Occipital lobe (tissue), 2 donors: ENCODE data around the gene KLHL18. TPM values are rescaled to one million over a fixed set of nuclear protein-coding genes. Genes with fewer than 3 reads are reported as not detected.
"Not testable (repeated sequence)": the region's sequence is repeated elsewhere in the genome, so short reads cannot be mapped to it uniquely, and the experiment has no call there.

ENCODE experiments used
- DNase-seq: peaks from one replicate; lab custom pipeline; 2025; lab: John Stamatoyannopoulos, UW
- total RNA-seq: library from RNA; depleted of rRNA; stranded (reverse); fragments of >200 nt; gene quantifications from one replicate; pipeline ENCODE4 v1.2.3, GENCODE V29; 2014

KLHL18 gene
- total RNA-seq, 1 donor from 2014 or later, result 26.5 TPM

DNA sequence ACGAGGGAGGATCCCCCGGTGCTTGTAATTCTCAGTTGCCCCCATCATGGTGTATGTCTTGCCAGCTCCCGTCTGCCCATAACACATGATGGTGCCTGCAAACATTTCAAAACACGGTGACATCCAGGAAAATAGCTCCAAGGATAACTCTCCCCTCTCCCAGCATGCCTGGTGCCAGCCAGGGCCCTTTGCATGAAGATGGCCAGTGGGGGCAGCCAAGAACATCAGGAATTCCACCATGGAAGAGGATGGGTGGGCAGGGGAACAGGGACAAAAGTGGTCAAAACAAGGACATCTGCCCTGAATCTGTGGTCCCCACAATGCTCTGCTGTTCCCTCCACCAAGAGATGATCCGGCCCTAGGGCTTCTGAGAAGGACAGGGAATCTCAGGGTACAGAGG, 9.2 kb upstream of the KLHL18 start:
- DNase-seq, result no peak

DNA sequence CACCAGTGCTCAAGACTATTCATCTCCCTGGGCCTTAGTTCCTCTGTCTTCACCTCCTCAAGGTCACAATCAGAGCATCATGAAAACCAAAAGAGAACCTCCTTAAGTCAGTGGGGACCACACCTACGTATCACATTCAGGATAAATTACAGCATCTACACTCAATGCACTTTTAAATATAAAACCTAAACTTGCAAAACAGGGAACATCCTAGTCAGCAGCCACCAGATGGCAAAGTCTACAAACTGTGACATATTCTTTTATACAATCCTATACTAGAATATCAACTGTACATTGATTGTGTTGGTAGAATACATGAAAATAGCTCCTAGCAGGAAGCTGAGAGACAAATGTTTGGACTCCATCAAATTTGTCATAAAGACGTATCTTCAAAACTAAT, 8.1 kb upstream of the KLHL18 start:
- DNase-seq, result no peak

DNA sequence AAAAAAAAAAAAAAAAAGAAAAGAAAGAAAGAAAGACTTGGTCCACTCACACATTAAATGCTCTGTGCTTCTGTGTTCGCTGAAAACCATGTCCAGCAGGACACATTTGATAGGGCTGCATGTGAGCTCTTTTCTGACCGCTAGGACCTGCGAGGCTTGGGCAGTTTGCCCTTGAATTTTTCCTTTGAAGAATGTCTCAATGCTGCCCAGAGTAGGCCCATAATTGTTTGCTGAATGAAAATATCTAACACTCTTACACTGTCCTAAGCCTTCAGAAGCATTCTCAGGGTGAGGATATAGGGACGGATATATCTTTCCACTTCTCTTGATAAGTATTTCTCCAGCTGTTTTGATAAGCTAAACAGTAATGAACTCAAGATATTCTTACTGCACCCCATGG, 6.2 kb upstream of the KLHL18 start:
- no peak for DNase-seq

DNA sequence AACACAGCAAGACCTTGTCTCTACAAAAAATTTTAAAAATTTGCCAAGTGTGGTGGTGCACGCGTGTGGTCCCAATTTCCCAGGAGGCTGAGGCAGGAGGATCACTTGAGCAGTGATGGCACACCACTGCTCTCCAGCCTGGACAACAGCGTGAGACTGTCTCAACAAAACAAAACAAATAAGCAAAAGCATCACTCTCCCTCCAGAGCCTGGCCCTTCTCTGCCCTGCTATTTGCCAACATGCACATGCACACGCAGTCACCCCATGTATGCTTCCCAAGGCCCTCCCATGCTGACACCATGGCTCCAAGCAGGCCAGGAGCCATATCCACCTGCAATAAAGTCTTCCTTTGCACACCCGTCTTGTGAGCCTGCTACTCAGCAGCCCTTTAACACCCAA, 2.2 kb upstream of the KLHL18 start:
- DNase-seq, result no peak

DNA sequence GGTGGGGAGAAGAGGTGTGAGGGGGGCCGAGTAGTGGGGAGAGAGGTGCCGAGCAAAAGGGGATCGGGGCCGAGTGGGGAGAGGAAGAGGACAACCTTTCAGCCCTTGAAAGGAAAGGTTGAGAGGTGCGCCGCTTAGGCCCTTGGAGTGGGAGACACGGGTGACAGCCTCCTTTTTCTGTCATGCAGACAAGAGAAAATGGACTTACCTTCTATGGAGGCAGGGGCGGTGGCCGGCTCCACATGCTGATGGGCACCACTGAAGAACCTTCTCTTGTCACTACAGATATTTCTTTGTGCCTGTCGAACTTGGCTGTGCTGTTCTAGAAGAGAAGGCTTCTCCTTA, 421 bp downstream of the KLHL18 start:
- DNase-seq, result no peak

DNA sequence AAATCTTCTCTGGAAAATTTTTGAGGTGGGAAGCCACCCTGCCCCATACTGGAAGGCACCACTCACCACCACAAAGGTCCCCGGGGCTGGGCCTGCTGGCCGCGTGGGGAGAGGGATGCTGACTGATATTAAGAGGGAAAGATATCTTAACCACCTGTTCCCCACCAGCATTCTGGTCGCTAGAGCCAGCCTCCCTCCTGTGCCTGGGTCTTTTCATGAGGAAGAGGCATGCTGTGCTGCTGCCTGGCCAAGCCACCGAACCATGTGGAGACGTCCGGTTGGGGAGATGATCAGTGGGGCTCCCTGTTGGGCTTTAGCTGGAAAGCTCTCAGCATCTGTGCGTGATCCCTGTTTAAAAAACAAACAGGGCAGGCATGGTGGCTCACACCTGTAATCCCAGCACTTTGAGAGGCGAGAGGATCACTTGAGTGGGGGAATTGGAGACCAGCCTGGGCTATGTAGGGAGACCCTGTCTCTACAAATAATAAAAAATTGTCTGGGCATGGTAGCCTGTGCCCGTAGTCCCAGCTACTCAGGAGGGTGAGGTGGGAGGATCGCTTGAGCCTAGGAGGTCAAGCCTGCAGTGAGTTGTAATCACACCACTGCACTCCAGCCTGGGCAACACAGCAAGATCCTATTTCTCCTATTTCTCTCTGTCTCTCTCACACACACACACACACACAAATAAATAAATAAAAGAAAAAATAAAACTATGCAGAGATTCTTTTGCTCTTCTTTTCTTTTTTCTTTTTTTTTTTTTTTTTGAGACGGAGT, 1.0 kb downstream of the KLHL18 start:
- no peak for DNase-seq

DNA sequence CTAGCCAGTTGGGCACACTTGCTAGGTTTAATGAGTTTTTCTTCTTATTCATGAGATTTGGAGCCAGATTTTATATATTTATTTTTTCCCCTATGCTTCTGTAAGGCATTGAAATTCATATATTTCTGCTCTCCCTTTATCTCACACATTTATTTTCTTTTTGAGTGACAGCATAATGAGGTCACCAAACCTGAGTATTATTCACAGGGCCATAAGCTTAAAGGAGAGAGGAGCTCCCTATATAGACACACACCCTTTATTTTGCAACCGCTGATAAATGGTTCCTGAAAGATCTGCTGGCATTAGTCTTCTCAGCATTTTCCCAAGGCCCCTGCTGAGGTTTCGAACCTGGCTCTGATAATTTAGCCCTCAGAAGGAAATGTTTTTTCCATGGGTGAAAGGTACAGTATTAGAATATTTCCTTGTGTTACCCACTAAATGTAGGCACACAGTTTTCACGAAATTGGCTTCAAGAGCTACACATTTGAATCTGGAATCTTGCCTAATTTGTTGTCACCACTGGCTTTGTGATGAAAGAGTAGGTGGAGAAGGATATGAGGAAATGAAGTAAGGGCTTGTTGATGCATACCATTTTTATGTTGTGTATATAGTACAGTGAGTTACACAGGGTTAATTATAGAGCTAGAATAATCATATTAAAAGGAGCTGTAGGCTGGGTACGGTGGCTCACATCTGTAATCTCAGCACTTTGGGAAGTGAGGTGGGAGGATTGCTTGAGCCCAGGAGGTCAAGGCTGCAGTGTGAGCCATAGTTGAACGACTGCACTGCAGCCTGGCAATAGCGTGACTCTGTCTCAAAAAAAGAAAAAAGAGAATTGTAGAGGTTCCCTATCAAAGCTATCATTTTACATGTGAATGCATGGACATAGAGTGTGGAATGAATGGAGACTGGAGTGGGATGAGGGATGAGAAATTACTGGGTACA, 6.5 kb downstream of the KLHL18 start:
- DNase-seq, result no peak

DNA sequence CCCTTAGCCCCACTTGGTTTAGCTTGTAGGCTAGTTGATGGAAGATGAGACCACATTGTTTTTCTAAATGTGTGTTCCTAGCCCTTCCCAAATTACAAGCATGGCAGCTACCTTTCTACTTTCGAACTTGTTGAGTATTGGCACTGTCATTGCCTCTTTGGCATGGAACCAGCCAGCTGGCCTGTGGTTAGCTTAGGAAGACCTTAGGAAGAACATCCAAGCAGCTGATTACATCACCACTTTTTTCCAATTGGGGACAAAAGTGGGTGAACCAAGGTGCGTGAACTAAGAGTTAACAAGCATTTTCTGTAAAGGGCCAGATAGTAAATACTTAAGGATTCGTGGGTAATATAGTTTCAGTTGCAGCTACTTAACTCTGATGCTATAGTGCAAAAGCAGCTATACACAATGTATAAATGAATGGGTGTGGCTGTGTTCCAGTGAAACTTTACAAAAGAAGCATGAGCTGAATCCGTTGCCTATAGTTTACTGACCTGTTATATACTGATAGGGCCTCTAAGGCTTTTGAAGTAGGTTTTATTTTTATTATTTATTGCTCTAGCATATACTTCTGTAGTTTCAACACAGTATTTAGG, 8.5 kb downstream of the KLHL18 start:
- no peak for DNase-seq

DNA sequence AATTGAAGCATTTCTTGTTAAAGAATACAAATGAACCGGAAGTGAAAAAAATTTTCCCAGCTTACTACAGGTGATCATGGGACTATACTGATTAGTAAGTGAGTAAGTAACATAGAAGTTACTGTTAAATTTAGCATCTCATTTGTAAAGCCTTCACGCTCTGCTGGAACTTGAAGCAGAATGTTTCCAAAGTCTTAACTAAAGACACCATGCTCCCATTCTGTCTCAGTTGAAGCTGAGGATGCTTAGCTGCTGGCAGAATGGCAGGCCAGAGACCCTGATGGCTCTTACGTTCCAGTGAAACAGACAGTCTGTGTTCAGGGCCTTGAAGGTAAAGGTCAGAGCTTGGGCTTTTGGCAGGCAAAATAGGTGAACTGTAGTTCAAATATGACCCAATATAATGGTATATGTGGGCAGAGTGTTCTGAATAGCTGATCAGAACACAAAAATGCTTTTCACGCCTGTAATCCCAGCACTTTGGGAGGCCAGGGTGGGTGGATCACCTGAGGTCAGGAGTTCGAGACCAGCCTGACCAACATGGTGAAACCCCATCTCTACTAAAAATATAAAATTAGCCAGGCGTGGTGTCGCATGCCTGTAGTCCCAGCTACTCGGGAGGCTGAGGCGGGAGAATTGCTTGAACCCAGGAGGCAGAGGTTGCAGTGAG, 9.1 kb downstream of the KLHL18 start:
- DNase-seq, result not testable (repeated sequence)

DNA sequence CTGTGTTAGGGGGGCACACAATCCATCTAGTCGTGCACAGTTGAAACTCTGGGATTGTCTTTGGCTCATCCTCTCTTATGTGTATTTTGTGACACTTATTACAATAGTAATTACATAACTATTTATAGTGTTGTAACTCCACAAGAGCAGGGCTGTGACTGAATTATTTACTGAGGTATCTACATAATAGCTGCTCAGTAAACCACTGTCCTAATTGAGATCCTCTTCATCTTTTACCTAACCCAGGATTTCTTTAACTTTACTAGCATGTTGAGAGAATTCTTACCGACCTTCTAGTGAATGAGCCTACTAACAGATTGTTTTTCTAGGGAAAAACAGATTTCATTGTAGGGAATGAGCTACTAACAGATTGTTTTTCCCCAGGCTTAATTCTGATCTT, 11.1 kb downstream of the KLHL18 start:
- DNase-seq, result no peak

DNA sequence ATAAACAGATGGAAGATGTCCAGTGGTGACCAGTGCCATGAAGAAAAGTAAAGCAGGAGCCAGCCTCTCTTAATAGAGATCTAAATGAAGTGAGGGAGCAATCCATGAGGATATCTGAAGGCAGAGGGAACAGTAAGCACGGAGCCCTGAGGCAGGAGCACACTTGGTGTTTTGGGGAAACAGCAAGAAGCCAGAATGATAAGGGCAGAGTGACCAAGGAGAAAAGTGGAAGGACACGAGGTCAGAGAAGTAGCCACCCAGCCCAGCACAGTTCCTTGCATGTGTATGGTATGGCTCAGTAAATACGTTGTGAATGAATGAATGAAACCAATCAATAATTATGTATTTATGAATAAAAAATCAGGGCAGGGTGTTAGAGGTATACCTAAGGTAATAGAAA, 11.6 kb downstream of the KLHL18 start:
- no peak for DNase-seq

DNA sequence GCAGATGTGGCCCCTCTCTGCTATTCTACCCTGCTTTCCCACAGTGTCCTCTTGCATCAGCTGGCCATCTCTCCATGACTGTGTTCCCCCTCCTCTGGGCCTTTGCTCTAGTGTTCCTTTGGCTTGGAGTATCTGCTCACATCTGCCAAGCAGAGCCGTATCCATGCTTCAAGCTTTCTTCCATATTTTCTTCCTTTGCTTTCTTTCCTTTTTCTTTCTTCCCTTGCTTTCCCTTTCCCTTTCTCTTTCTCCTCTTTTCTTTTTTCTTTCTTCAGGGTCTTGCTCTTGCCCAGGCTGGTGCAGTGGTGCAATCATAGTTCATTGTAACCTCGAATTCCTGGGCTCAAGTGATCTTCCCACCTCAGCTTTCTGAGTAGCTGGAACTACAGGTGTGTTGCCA, 12.6 kb downstream of the KLHL18 start:
- no peak for DNase-seq

DNA sequence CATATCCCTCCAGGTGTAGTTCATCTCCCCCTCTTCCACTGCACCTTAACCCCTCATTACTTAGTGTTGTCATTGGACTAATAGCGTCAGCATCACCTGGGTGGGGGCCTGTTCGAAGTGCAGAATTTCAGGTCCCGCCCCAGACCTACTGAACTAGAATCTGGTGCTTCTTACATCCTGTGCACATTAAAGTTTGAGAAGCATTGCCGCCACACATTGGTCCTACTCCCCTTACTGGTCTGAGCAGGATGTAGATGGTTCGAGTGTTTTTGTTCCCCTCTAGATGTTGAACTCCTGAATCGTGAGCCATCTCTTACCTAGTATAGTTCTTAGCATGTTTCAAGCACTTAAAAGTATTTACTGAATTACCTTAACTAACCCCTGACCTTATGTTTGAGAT, 13.2 kb downstream of the KLHL18 start:
- no peak for DNase-seq

DNA sequence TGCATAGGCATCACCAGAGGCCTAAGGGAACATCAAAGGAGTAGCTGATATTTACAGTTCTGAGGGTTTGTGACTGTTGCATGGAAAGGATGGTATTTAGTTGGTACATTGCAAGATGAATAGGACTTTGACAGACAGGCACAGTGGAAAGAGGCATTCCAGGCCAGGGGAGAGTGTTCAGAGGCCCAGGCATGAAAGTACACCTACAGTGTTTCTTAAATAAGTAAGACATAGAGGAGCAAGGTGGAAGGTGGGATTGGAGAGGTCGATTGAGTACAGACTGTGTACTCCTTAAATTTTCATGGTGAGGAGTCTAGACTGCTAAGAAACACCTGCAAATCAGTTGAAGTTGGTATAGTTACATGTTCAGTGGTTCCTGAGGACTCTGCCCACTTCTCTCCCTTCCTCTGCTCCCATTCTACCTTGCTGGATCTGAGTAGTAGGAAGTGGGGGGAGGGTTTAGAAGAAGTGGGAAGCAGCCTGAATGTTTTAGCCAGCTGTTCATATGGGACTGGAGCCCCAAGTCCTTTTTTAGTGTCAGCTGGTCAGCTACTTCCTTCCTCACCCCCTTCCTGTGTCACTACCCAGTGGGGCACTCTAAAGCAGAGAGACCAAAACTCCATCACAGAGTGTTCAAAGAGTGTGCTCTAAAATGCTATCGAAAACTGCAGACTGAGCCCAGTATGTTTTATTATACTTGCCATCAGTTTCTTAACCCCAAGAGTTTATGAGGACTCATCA, 14.0 kb downstream of the KLHL18 start:
- DNase-seq, result no peak

DNA sequence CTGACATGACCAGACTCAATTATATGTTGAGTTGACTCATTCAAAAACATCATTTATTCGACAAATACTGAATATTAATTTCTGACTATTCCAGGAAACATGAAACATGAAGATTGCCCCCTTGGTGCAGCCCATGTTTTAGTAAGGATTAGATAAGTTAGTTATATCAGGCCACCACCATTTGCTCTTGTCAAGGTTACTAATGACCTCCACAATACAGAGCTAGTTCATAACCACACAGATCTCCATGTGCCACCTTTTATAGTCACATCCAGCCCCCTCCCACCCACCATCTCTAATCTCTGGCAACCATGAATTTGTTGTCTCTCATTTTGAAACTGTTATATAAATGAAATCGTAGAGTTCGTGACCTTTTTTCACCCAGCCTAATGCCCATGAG, 15.7 kb downstream of the KLHL18 start:
- no peak for DNase-seq

DNA sequence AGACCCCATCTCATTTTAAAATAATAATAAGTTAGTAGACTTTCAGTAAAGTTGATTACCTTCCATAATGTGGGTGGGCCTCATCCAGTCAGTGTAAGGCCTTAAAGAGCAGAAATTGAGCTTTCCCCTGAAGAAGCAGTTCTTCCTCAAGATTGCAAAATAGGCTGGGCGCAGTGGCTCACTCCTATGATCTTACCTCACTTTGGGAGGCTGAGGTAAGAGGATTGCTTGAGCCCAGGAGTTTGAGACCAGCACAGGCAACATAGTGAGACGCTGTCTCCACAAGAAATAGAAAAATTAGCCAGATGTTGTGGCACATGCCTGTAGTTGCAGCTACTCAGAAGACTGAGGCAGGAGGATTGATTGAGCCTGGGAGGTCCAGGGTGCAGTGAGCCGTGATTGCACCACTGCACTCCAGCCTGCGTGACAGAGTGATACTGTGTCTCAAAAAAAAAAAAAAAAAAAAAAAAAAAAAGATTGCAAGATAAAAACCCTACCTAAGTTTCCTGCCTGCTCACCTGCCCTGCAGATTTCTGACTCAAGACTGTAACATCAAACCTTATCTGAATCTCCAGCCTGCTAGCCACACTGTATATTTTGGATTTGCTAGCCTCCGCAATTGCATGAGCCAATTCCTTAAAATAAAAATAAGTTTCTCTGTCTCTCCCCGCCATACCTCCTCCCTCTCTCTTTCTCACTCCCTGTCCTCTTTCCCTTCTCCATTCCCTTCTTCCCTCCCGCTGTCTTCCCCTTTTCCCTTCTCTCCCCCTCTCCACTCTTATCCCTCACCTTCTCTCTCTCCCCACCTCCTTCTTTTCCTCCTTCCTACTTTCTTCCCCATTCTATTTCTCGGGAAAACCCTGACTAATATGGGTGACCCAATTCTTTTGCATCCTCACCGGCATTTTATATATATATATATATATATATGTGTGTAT, 16.9 kb downstream of the KLHL18 start:
- DNase-seq, result no peak

DNA sequence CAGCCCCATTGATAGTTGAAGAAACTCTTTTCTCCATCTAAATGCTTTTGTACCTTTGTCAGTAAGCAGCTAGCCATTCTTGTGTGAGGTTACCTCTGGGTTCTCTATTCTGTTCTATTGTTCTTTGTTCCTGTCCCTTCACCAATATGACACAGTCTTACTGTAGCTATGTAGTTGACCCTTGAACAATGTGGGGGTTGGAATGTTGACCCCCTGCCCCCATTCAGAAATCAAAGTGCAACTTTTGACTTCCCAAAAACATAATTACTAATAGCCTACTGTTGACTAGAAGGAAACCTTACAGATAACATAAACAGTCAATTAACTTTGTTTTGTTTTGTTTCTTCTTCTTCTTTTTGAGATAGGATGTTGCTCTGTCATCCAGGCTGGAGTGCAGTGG, 18.7 kb downstream of the KLHL18 start:
- DNase-seq, result no peak

DNA sequence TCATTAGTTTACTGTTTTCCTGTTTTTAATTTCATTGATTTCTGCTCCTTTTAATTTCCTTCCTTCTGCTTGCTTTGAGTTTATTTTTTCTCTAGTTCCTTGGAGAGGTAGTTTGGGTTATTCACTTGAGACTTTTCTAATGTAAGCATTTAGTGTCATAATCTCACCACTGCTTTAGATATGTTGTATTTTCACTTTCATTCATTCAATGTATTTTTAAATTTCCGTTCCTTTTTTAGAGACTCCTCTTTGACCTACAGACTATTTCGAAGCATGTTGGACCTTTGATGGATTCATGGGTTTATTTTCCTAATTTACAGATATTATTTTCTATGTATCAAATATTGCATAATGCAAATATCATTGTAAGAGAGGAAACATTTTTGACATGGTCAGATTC, 23.3 kb downstream of the KLHL18 start:
- no peak for DNase-seq

DNA sequence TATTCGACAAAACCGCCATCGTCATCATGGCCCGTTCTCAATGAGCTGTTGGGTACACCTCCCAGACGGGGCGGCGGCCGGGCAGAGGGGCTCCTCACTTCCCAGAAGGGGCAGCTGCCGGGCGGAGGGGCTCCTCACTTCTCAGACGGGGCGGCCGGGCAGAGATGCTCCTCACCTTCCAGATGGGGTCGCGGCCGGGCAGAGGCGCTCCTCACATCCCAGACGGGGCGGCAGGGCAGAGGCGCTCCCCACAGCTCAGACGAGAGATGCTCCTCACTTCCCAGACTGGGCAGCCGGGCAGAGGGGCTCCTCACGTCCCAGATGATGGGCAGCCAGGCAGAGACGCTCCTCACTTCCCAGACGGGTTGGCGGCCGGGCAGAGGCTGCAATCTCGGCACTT, 26.5 kb downstream of the KLHL18 start:
- DNase-seq, result not testable (repeated sequence)

DNA sequence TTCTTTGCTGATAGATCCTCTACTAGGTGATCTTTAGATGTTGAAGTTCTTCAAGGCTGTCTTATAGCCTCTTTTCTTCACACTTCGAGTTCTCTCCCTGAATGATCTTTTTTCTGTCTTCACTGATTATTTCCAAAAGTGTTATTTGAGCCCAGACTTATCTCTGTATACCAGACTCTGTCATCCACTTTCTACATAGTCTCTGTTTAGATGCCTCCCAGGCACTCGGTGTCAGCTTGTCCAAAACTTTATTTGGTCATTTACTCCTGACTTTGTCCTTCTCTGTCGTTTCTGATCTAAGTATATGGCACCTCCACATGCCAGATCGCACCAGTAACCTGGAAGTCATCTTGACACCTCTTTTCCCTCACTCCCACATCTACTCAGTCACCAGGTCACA, 27.6 kb downstream of the KLHL18 start:
- DNase-seq, result no peak
